GM19099 (cell line): ENCODE results near the gene TSPAN2.

Experiments used
- POLR2A ChIP-seq: IDR thresholded peaks from 3 replicates; pipeline ENCODE4 v1.6.1; 2011; ENCODE audit warnings: low read depth; ENCODE audit not compliant: insufficient read length; ENCODE audit errors: extremely low read depth

Gene TSPAN2

GRCh38 chr1:115089420-115090185 lies at the start of gene TSPAN2:
Gene TSPAN2, minus strand, starts transcription at chr1:115089503. Its CDS starts 71 bp downstream, at chr1:115089432.
- TF ChIP-seq POLR2A: no peak

- no peak for TF ChIP-seq POLR2A
These were observed 49.7 kb upstream of the TSPAN2 start for GRCh38 chr1:115138973-115139372.

GRCh38 chr1:115138271-115138670 lies 49.0 kb upstream of the TSPAN2 start:
- TF ChIP-seq POLR2A: no peak

GRCh38 chr1:115137191-115137590 lies 47.9 kb upstream of the TSPAN2 start:
- TF ChIP-seq POLR2A: no peak

GRCh38 chr1:115136706-115137105 lies 47.4 kb upstream of the TSPAN2 start:
- TF ChIP-seq POLR2A: no peak

GRCh38 chr1:115136106-115136505 lies 46.8 kb upstream of the TSPAN2 start:
- TF ChIP-seq POLR2A: no peak

- TF ChIP-seq POLR2A: no peak
These were observed 46.4 kb upstream of the TSPAN2 start for GRCh38 chr1:115135681-115136080.

- TF ChIP-seq POLR2A: no peak
These were observed 45.7 kb upstream of the TSPAN2 start for GRCh38 chr1:115134850-115135480.

- no peak for TF ChIP-seq POLR2A
These were observed 44.9 kb upstream of the TSPAN2 start for GRCh38 chr1:115134231-115134630.

- TF ChIP-seq POLR2A: no peak
These were observed 44.1 kb upstream of the TSPAN2 start for GRCh38 chr1:115133440-115133839.

GRCh38 chr1:115130786-115131185 lies 41.5 kb upstream of the TSPAN2 start:
- no peak for TF ChIP-seq POLR2A

GRCh38 chr1:115129071-115129640 lies 39.9 kb upstream of the TSPAN2 start:
- no peak for TF ChIP-seq POLR2A

- TF ChIP-seq POLR2A: no peak
These were observed 38.2 kb upstream of the TSPAN2 start for GRCh38 chr1:115127539-115127938.

GRCh38 chr1:115126516-115126915 lies 37.2 kb upstream of the TSPAN2 start:
- no peak for TF ChIP-seq POLR2A

- TF ChIP-seq POLR2A: no peak
These were observed 33.8 kb upstream of the TSPAN2 start for GRCh38 chr1:115123116-115123515.

GRCh38 chr1:115121793-115122192 lies 32.5 kb upstream of the TSPAN2 start:
- TF ChIP-seq POLR2A: no peak

- TF ChIP-seq POLR2A: no peak
These were observed 31.0 kb upstream of the TSPAN2 start for GRCh38 chr1:115120296-115120695.

- TF ChIP-seq POLR2A: no peak
These were observed 29.3 kb upstream of the TSPAN2 start for GRCh38 chr1:115118611-115119010.
